AG08395 (cell line): ENCODE results near the gene ANGPTL8.

ENCODE experiments used
- DNase-seq: peaks from one replicate; pipeline ENCODE4 v3.0.0; 2012; ENCODE audit warnings: mixed read lengths, low spot score

Gene ANGPTL8

GRCh38 chr19:11291415-11291814, 52.0 kb downstream of the ANGPTL8 start:
- DNase-seq = no peak
